ENCODE data around the gene DENND1A.

DNA sequence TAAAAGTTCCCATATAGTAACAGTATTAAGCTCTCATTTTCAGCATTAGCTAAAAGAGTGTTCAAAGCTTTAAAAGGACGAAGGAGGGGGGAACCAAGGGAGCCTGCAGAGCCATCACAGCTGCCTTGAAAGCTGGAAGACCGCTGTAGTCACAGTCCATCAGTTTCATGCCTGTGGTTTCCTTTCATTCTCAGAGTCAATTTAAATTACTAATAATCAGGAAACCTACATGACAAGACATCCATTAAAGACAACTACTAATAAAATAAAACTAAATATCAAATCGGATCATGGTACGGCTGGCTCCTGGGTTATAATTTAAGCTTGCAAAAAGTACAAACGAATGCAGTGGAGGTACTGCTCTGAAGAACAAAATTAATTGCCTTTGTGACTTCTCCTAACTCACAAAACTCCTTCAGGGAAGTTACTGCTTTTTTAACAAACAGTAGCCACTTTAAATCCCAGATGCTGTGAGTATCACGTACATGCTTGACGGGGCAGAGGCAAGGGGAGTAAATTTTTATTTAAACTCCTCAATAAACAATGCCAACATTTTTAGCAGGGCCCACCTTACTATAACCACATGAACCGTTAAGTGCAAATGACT is 213.5 kb downstream of the DENND1A start:
- TF ChIP-seq, protein P1, sequence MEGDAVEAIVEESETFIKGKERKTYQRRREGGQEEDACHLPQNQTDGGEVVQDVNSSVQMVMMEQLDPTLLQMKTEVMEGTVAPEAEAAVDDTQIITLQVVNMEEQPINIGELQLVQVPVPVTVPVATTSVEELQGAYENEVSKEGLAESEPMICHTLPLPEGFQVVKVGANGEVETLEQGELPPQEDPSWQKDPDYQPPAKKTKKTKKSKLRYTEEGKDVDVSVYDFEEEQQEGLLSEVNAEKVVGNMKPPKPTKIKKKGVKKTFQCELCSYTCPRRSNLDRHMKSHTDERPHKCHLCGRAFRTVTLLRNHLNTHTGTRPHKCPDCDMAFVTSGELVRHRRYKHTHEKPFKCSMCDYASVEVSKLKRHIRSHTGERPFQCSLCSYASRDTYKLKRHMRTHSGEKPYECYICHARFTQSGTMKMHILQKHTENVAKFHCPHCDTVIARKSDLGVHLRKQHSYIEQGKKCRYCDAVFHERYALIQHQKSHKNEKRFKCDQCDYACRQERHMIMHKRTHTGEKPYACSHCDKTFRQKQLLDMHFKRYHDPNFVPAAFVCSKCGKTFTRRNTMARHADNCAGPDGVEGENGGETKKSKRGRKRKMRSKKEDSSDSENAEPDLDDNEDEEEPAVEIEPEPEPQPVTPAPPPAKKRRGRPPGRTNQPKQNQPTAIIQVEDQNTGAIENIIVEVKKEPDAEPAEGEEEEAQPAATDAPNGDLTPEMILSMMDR (IDR thresholded peaks at IDR 0.05; ENCODE audit: insufficient read depth, low read length, poor library complexity, severe bottlenecking), result no peak
- TF ChIP-seq EZH2phosphoT487 (conservative IDR thresholded peaks at IDR 0.05; ENCODE audit: low read length), result no peak

Data from SU-DHL-6 (cell line).